Measurements from ENCODE around the gene TEX22. TPM values are rescaled to one million over a fixed set of nuclear protein-coding genes. Genes with fewer than 3 reads are reported as not detected.

TEX22 gene
- total RNA-seq, 4 donors from 2014 or later, result 0.17 to 0.34 TPM; not detected in 2

GRCh38 chr14:105425823-105426247 is 27.5 kb downstream of the TEX22 start:
- no peak for DNase-seq (ENCODE audit: low spot score in 2 of 2)
- intact Hi-C loops (cut with DNase I; ENCODE audit: low total_unique reads), result no loop called here
- H3K4me3 ChIP-seq (ENCODE audit: low read depth, poor library complexity, severe bottlenecking), result no peak overlapping the region
- no peak for TF ChIP-seq POLR2A (IDR thresholded peaks at IDR 0.05)
- TF ChIP-seq CTCF (IDR thresholded peaks at IDR 0.05), result no peak
- WGBS, 2 donors, result 96 to 97% methylated on average over 14 to 21 of the region's 23 CpGs

- intact Hi-C loops (cut with DNase I; ENCODE audit: low total_unique reads), result no loop called here
- no peak for TF ChIP-seq POLR2A (IDR thresholded peaks at IDR 0.05)
- no peak for TF ChIP-seq CTCF (IDR thresholded peaks at IDR 0.05)
- no peak overlapping the region for H3K4me3 ChIP-seq (ENCODE audit: low read depth, poor library complexity, severe bottlenecking)
- WGBS, 2 donors, result 91 to 97% methylated on average over 17 to 21 of the region's 21 CpGs
- no peak for DNase-seq (ENCODE audit: low spot score in 2 of 2)
Measured at GRCh38 chr14:105426416-105427130, 28.2 kb downstream of the TEX22 start.

GRCh38 chr14:105427412-105427811 is 29.1 kb downstream of the TEX22 start:
- TF ChIP-seq POLR2A (IDR thresholded peaks at IDR 0.05) (no peak), CTCF (IDR thresholded peaks at IDR 0.05) (no peak)
- DNase-seq (ENCODE audit: low spot score in 2 of 2), result no peak
- WGBS, 2 donors, result 94% methylated on average over 10 of the region's 10 CpGs
- intact Hi-C loops (cut with DNase I; ENCODE audit: low total_unique reads), result no loop called here
- no peak overlapping the region for H3K4me3 ChIP-seq (ENCODE audit: low read depth, poor library complexity, severe bottlenecking)

GRCh38 chr14:105427936-105428485 is 29.7 kb downstream of the TEX22 start:
- no peak for TF ChIP-seq POLR2A (IDR thresholded peaks at IDR 0.05)
- TF ChIP-seq CTCF (IDR thresholded peaks at IDR 0.05), result no peak
- no peak overlapping the region for H3K4me3 ChIP-seq (ENCODE audit: low read depth, poor library complexity, severe bottlenecking)
- intact Hi-C loops (cut with DNase I; ENCODE audit: low total_unique reads), result no loop called here
- WGBS, 2 donors, result 95 to 96% methylated on average over 9 of the region's 9 CpGs
- DNase-seq (ENCODE audit: low spot score in 2 of 2), result no peak

- WGBS, 2 donors, result 90 to 95% methylated on average over 6 of the region's 6 CpGs
- intact Hi-C loops (cut with DNase I; ENCODE audit: low total_unique reads), result no loop called here
- no peak for TF ChIP-seq POLR2A (IDR thresholded peaks at IDR 0.05)
- TF ChIP-seq CTCF (IDR thresholded peaks at IDR 0.05), result no peak
- DNase-seq (ENCODE audit: low spot score in 2 of 2), result no peak
- H3K4me3 ChIP-seq (ENCODE audit: low read depth, poor library complexity, severe bottlenecking), result no peak overlapping the region
Measured at GRCh38 chr14:105430042-105430441, 31.7 kb downstream of the TEX22 start.

Measured in lower leg skin (tissue), 4 donors.